GM12891 (cell line): ENCODE data around the gene DNAH12.

Experiments
- PAX5 ChIP-seq: IDR thresholded peaks from 2 replicates; pipeline ENCODE4 v1.6.1; 2011; ENCODE audit warnings: low read length, moderate library complexity, mild to moderate bottlenecking; ENCODE audit not compliant: insufficient read depth, severe bottlenecking
- POLR2A ChIP-seq: IDR thresholded peaks from 2 replicates; pipeline ENCODE4 v1.6.1; 2011; ENCODE audit warnings: low read depth, low read length, control low read depth
- POLR2AphosphoS5 ChIP-seq: IDR thresholded peaks from 2 replicates; pipeline ENCODE4 v1.6.1; 2011; ENCODE audit warnings: low read depth, low read length, control low read depth
- POU2F2 ChIP-seq: IDR thresholded peaks from 2 replicates; pipeline ENCODE4 v1.6.1; 2011; ENCODE audit warnings: low read depth, mild to moderate bottlenecking, control low read depth, low read length, moderate library complexity
- SPI1 ChIP-seq: IDR thresholded peaks from 2 replicates; pipeline ENCODE4 v1.6.1; 2011; ENCODE audit warnings: low read depth, low read length, control low read depth
- TAF1 ChIP-seq: IDR thresholded peaks from 2 replicates; pipeline ENCODE4 v1.6.1; 2011; ENCODE audit warnings: low read depth, low read length, control low read depth

GRCh38 chr3:57557085-57557537 is 13.0 kb upstream of the DNAH12 start:
- TF ChIP-seq POLR2AphosphoS5 = peak; percentile 63
- TF ChIP-seq POLR2A = peak; percentile 40; the same call in 1 of the 2 replicates
- no peak for TF ChIP-seq POU2F2
- no peak for TF ChIP-seq TAF1
- no peak for TF ChIP-seq PAX5
- no peak for TF ChIP-seq SPI1
